IPS DF 19.7 (cell line): Measurements from ENCODE around the gene OR4D11.

ENCODE experiments used
- DNase-seq: peaks from one replicate; pipeline ENCODE4 v3.0.0-alpha.2; 2013; ENCODE audit warnings: low read depth, low spot score

The OR4D11 gene

DNA sequence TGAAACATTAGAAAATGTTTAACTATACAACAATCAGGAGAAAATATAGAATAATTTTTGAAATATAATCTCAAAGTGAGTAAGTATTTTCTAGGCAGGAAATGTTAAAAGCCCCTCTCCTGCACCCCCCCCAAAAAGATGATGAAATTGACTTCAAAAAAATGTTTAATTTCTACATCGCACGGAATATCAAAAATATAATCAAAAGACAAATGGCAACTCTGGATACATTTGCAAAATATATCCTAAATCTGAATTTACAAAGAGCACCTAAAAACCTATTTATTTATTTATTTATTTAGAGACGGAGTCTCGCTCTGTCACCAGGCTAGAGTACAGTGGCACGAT is 44.9 kb downstream of the OR4D11 start:
- DNase-seq = no peak

- peak; percentile 94 for DNase-seq
Observed at GRCh38 chr11:59550368-59550841, 47.0 kb downstream of the OR4D11 start.

GRCh38 chr11:59550842-59551658 is 47.7 kb downstream of the OR4D11 start:
- DNase-seq = peak; percentile 67

DNA sequence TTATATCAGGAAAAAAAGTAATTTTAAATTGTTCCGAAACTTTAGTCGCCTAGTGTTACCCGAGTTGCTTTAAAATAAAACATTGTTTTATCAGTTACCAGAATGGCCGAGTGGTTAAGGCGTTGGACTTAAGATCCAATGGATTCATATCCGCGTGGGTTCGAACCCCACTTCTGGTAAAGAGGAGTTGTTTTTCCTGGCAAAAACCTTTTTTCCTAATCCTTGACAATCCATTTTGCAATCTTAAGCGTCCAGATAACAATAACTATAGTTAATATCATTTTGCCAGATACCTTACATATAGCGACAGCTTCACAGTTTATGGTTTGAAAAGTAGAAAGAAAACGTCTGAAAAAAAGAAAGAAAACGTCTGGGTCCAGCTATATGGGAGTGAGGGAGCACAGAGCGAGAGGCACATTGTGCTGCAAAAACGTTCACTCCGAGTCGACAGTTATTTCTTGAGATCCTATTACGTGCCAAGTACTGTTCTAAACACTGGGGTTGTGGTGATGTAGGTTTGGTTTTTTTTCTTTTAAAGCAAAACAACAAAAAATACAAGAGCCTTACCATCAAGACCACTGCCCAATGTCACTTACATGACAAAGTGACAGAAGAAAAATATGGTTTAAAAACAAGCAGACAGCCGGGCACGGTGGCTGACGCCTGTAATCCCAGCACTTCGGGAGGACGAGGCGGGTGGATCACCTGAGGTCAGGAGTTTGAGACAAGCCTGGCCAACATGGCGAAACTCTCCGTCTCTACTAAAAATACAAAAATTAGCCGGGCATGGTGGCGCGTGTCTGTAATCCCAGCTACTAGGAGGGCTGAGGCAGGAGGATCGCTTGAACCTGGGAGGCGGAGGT is 48.5 kb downstream of the OR4D11 start:
- DNase-seq = no peak

DNA sequence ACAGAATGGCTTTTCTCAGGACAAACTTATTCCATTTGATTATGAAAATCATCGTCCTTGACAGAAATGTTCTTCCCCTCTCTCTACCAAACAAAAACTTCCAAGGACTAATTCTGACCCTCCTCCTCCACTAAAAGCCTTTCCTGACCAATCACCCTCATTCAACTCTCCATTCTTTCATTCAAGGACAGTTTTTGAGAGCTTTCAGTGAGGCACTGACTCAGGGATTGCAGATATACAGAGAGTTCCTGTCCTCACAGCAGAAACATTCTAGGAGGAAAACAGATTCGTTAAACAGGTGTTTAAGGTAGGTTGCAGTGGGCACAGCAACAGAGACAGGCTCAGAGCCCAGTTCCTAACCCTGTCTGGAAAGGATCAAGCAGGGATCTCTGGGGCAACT is 49.5 kb downstream of the OR4D11 start:
- DNase-seq = no peak

GRCh38 chr11:59553323-59553722 is 49.9 kb downstream of the OR4D11 start:
- DNase-seq = no peak
